ENCODE data around the gene UCN. TPM values are rescaled to one million over a fixed set of nuclear protein-coding genes. Genes with fewer than 3 reads are reported as not detected.
A peak's percentile ranks its signal among the peaks of the same experiment; 100 is the strongest.

Gene UCN, protein sequence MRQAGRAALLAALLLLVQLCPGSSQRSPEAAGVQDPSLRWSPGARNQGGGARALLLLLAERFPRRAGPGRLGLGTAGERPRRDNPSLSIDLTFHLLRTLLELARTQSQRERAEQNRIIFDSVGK
- total RNA-seq (1.2 and 1.3 TPM in 2 replicates), polyA plus RNA-seq (0.14 TPM in 1 of 2 replicates, not detected in the other), polyA minus RNA-seq (ENCODE audit: low replicate concordance) (3.0 TPM in 1 of 2 replicates, not detected in the other)
- 0.17 and 0.40 TPM in 2 replicates for polyA plus RNA-seq (2012)

DNA sequence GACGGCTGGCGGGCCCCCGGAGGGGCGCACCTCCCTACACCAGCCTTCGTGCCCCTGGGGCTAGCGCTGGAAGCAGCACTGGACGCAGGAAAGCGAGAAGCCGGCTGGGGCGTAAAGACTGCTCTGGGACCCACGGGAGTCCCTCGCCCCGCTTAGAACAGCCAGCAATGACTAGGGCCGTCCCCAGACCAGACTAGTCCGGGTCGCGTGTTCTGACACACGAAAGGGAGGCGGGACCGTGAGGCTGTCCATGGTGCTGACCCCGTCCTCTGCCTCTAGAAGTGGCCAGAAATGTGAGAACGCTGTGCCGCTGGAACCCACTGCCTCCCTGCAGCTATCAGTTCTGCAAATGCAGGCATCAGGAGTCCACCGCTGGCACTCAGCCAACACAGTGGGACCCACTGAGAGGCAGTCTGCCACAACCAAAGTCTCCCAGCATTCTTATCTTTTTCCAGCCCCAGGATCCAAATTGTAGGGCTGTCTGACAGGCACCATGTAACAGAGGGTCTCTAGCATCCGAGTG lies at the start of gene UCN:
TSS of gene UCN (minus strand) at position 87 of the 523 bp plus-strand sequence. CDS start 550 bp downstream, outside the sequence.
- Histone ChIP-seq H3K9ac (ENCODE audit: insufficient read depth, low read length) (no peak within 1 kb of the TSS), H3K27me3 (ENCODE audit: control insufficient read depth, insufficient read depth, low read length) (peaks cover 37% of the 10 kb centered on the region), H3K36me3 (ENCODE audit: control insufficient read depth, insufficient read depth, low read length) (peaks cover 2% of the 10 kb centered on the region), H3K27ac (ENCODE audit: insufficient read depth, low read length) (no peak within 1 kb of the TSS), H3K4me3 (replicated peaks in 1 of 4; ENCODE audit: control extremely low read depth in 1 of 4, insufficient read depth in 1 of 4, low read depth in 3 of 4, low read length in 4 of 4) (no peak within 1 kb of the TSS), H2AFZ (ENCODE audit: low read length) (no peak within 1 kb of the TSS), H3K4me2 (ENCODE audit: extremely low read depth, insufficient read depth, low read length) (no peak within 1 kb of the TSS), H3K79me2 (ENCODE audit: control insufficient read depth, insufficient read depth, low read length) (no peaks in the 10 kb centered on the region), H3K9me3 (ENCODE audit: control insufficient read depth, insufficient read depth, low read depth, low read length) (no peaks in the 10 kb centered on the region), H4K20me1 (ENCODE audit: control insufficient read depth, extremely low read depth, insufficient read depth, low read length) (no peaks in the 10 kb centered on the region), H3K4me1 (ENCODE audit: control insufficient read depth, extremely low read depth, insufficient read depth, low read length) (no peaks in the 10 kb centered on the region)
- DNase-seq (ENCODE audit: low read depth in 2 of 2) = peak; percentile 38 to 41
- TF ChIP-seq EZH2 (IDR thresholded peaks at IDR 0.05; ENCODE audit: low read length, missing control alignments) = peak; percentile 7
- TF ChIP-seq, protein P1, sequence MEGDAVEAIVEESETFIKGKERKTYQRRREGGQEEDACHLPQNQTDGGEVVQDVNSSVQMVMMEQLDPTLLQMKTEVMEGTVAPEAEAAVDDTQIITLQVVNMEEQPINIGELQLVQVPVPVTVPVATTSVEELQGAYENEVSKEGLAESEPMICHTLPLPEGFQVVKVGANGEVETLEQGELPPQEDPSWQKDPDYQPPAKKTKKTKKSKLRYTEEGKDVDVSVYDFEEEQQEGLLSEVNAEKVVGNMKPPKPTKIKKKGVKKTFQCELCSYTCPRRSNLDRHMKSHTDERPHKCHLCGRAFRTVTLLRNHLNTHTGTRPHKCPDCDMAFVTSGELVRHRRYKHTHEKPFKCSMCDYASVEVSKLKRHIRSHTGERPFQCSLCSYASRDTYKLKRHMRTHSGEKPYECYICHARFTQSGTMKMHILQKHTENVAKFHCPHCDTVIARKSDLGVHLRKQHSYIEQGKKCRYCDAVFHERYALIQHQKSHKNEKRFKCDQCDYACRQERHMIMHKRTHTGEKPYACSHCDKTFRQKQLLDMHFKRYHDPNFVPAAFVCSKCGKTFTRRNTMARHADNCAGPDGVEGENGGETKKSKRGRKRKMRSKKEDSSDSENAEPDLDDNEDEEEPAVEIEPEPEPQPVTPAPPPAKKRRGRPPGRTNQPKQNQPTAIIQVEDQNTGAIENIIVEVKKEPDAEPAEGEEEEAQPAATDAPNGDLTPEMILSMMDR (conservative IDR thresholded peaks at IDR 0.05 in 1 of 2, IDR thresholded peaks at IDR 0.05 in 1 of 2; ENCODE audit: low read depth in 1 of 2, low read length in 2 of 2) = no peak

DNA sequence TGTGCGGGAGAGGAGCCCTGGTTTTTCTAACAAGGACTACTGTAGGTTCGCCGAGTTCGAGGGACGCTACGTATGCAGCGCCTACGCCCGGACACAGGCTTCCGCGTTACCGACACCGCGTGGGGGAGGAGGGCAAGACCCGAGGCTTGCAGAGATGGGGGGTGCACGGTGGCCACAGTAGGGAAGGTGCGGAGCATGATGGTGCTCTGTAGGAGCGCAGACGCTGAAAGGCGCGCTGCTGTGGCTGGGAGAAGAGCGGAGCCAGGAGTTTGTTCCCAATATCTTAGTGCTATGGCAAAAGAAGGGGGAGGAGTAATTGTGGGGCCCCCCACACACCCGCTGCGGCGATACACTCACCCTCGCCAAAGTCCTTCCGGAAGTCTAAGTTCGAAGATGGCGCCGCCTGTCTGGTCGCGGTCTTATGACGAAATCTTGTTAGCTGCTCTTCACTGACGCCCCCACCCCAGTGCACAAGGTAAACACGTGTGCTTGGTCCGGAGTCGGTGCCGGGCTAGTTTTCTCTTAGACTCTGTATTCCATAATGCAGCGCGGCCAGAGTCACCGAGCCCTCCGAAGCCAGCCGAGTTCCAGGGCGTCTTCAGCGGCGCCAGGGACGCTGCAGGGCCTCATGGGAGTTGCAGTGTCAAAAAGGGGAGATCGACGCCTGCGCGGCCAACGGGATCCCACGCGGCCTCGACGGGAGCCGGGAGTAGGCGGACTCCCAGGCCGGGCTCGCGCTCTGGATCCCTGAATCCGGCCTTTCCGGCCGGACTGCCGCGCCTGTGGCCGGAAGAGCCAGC lies 48.3 kb upstream of the UCN start, which contains the start of gene GTF3C2:
TSS of gene GTF3C2 (minus strand) at position 383 of the 800 bp plus-strand sequence. CDS start 13,210 bp downstream, outside the sequence.
- no peaks in the 10 kb centered on the region for H3K36me3 ChIP-seq (ENCODE audit: control insufficient read depth, insufficient read depth, low read length)
- no peaks in the 10 kb centered on the region for H3K9me3 ChIP-seq (ENCODE audit: control insufficient read depth, insufficient read depth, low read depth, low read length)
- peak within 1 kb of the TSS; percentile 100 for H3K4me2 ChIP-seq (ENCODE audit: extremely low read depth, insufficient read depth, low read length)
- H3K27ac ChIP-seq (ENCODE audit: insufficient read depth, low read length) = peak within 1 kb of the TSS; percentile 96
- no peaks in the 10 kb centered on the region for H4K20me1 ChIP-seq (ENCODE audit: control insufficient read depth, extremely low read depth, insufficient read depth, low read length)
- H3K4me1 ChIP-seq (ENCODE audit: control insufficient read depth, extremely low read depth, insufficient read depth, low read length) = peaks cover 8% of the 10 kb centered on the region
- TF ChIP-seq, protein P1 (conservative IDR thresholded peaks at IDR 0.05 in 1 of 2, IDR thresholded peaks at IDR 0.05 in 1 of 2; ENCODE audit: low read depth in 1 of 2, low read length in 2 of 2) = no peak
- TF ChIP-seq EZH2 (IDR thresholded peaks at IDR 0.05; ENCODE audit: low read length, missing control alignments) = no peak
- H3K4me3 ChIP-seq (replicated peaks in 1 of 4; ENCODE audit: control extremely low read depth in 1 of 4, insufficient read depth in 1 of 4, low read depth in 3 of 4, low read length in 4 of 4) = peak within 1 kb of the TSS; percentile 77 to 100 (median 90)
- peak; percentile 98 for DNase-seq (ENCODE audit: low read depth in 2 of 2)
- peak within 1 kb of the TSS; percentile 90 for H3K9ac ChIP-seq (ENCODE audit: insufficient read depth, low read length)
- peaks cover 56% of the 10 kb centered on the region for H3K79me2 ChIP-seq (ENCODE audit: control insufficient read depth, insufficient read depth, low read length)
- H2AFZ ChIP-seq (ENCODE audit: low read length) = peak within 1 kb of the TSS; percentile 86
- H3K27me3 ChIP-seq (ENCODE audit: control insufficient read depth, insufficient read depth, low read length) = no peaks in the 10 kb centered on the region

DNA sequence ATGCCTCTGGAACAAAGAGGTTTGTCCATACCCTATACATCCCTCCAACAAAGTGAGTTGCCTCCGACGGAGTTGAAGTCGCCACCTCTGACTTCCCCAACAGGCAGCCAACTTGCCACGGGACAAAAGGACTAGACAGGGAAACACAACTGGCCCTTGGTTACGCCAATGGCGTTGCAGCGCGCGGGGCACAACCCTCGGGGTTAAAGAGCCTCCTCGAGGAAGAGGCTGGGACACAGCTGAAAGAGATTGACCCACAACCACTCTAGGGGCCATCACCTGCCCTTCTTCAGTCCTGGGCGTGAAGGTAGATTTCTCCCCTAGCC lies 47.8 kb upstream of the UCN start:
- peak; percentile 52 to 54 for DNase-seq (ENCODE audit: low read depth in 2 of 2)
- H3K9me3 ChIP-seq (ENCODE audit: control insufficient read depth, insufficient read depth, low read depth, low read length) = no peaks in the 10 kb centered on the region
- peak overlapping the region; percentile 90 for H3K9ac ChIP-seq (ENCODE audit: insufficient read depth, low read length)
- H3K27me3 ChIP-seq (ENCODE audit: control insufficient read depth, insufficient read depth, low read length) = no peaks in the 10 kb centered on the region
- no peaks in the 10 kb centered on the region for H3K36me3 ChIP-seq (ENCODE audit: control insufficient read depth, insufficient read depth, low read length)
- peak overlapping the region; percentile 77 to 100 (median 90) for H3K4me3 ChIP-seq (replicated peaks in 1 of 4; ENCODE audit: control extremely low read depth in 1 of 4, insufficient read depth in 1 of 4, low read depth in 3 of 4, low read length in 4 of 4)
- H4K20me1 ChIP-seq (ENCODE audit: control insufficient read depth, extremely low read depth, insufficient read depth, low read length) = no peaks in the 10 kb centered on the region
- H3K4me1 ChIP-seq (ENCODE audit: control insufficient read depth, extremely low read depth, insufficient read depth, low read length) = peaks cover 8% of the 10 kb centered on the region
- peak overlapping the region; percentile 74 for H3K4me2 ChIP-seq (ENCODE audit: extremely low read depth, insufficient read depth, low read length)
- H3K27ac ChIP-seq (ENCODE audit: insufficient read depth, low read length) = peak overlapping the region; percentile 96
- no peak for TF ChIP-seq EZH2 (IDR thresholded peaks at IDR 0.05; ENCODE audit: low read length, missing control alignments)
- TF ChIP-seq, protein P1 (conservative IDR thresholded peaks at IDR 0.05 in 1 of 2, IDR thresholded peaks at IDR 0.05 in 1 of 2; ENCODE audit: low read depth in 1 of 2, low read length in 2 of 2) = no peak
- peak overlapping the region; percentile 86 for H2AFZ ChIP-seq (ENCODE audit: low read length)
- peaks cover 58% of the 10 kb centered on the region for H3K79me2 ChIP-seq (ENCODE audit: control insufficient read depth, insufficient read depth, low read length)
